Tibial nerve (tissue), 4 donors: ENCODE results near the gene TMEM271. TPM values are rescaled to one million over a fixed set of nuclear protein-coding genes. Genes with fewer than 3 reads are reported as not detected.

Experiments used
- DNase-seq, 2 donors: peaks; one replicate each; pipeline ENCODE4 v3.0.0-alpha.2; 2019; ENCODE audit warnings: low spot score in 2 of 2
- H3K27ac ChIP-seq, 4 donors: fragments of 200-600 bp; sonication (generic) in 3 of 4; one replicate each; pipeline ENCODE4 v1.5.1; 2017 to 2019; ENCODE audit warnings: mild to moderate bottlenecking in 1 of 4
- H3K27me3 ChIP-seq, 2 donors: fragments of 200-600 bp; sonication (generic) in 1 of 2; one replicate each; pipeline versions ENCODE4 v1.5.1 to v1.6.0; 2017 to 2019
- H3K36me3 ChIP-seq, 3 donors: fragments of 200-600 bp; sonication (generic); one replicate each; pipeline ENCODE4 v1.5.1; 2018 to 2019
- H3K4me1 ChIP-seq, 4 donors: fragments of 200-600 bp; sonication (generic) in 3 of 4; one replicate each; pipeline ENCODE4 v1.5.1; 2017 to 2019
- H3K4me3 ChIP-seq, 4 donors: fragments of 200-600 bp; sonication (generic) in 3 of 4; one replicate each; pipeline ENCODE4 v1.5.1; 2017 to 2019; ENCODE audit warnings: mild to moderate bottlenecking in 1 of 4, moderate library complexity in 1 of 4
- H3K9me3 ChIP-seq, 4 donors: fragments of 200-600 bp; sonication (generic) in 3 of 4; one replicate each; pipeline ENCODE4 v1.5.1; 2017 to 2019
- CTCF ChIP-seq, 5 experiments: fragments of 200-600 bp in 3 of 5; fragments of 450-650 bp in 2 of 5; sonication (generic) in 3 of 5; IDR thresholded peaks; one replicate each; pipeline ENCODE4 v1.5.1; 2016 to 2019; ENCODE audit warnings: antibody characterized with exemption in 5 of 5, mild to moderate bottlenecking in 3 of 5, moderate library complexity in 2 of 5
- EP300 ChIP-seq, 2 donors: sonication (generic); formaldehyde crosslinking; IDR thresholded peaks; one replicate each; pipeline ENCODE4 v1.6.1; 2017; ENCODE audit warnings: antibody characterized with exemption in 2 of 2, mild to moderate bottlenecking in 1 of 2
- POLR2A ChIP-seq, 2 donors: fragments of 450-650 bp; IDR thresholded peaks; one replicate each; pipeline ENCODE4 v1.6.1; 2017; ENCODE audit warnings: antibody characterized with exemption in 2 of 2, mild to moderate bottlenecking in 2 of 2, moderate library complexity in 2 of 2
- WGBS, 2 donors: methylation state at CpG; one replicate each; pipeline ENCODE4 v1.1.5; 2018; 5-methylcytosine and 5-hydroxymethylcytosine counted together
- total RNA-seq, 4 donors: library from RNA; depleted of rRNA; stranded (reverse); fragments of >200 nt; gene quantifications; one replicate each; pipeline ENCODE4 v1.1.0, GENCODE V29; 2016

Gene TMEM271
- total RNA-seq, 4 donors from 2014 or later = not detected

GRCh38 chr4:537436-538264 is 38.4 kb downstream of the TMEM271 start:
- no peak overlapping the region for H3K4me3 ChIP-seq
- no peak for DNase-seq
- no peaks in the 10 kb centered on the region for H3K4me1 ChIP-seq
- no peak overlapping the region for H3K27ac ChIP-seq
- peaks cover 0 to 70% (median 0%) of the 10 kb centered on the region in 3 donors for H3K36me3 ChIP-seq
- no peaks in the 10 kb centered on the region for H3K27me3 ChIP-seq
- no peaks in the 10 kb centered on the region for H3K9me3 ChIP-seq
- 91 to 97% methylated on average over 17 to 20 of the region's 21 CpGs for WGBS, 2 donors
- TF ChIP-seq EP300 (IDR thresholded peaks at IDR 0.05) (no peak), CTCF (IDR thresholded peaks at IDR 0.05) (no peak), POLR2A (IDR thresholded peaks at IDR 0.05) (no peak)

GRCh38 chr4:536351-536972 is 39.6 kb downstream of the TMEM271 start:
- WGBS, 2 donors = 94 to 96% methylated on average over 36 of the region's 36 CpGs
- Histone ChIP-seq H3K4me1 (no peaks in the 10 kb centered on the region), H3K9me3 (no peaks in the 10 kb centered on the region), H3K27ac (no peak overlapping the region), H3K36me3 (peaks cover 0 to 82% (median 0%) of the 10 kb centered on the region in 3 donors), H3K4me3 (no peak overlapping the region), H3K27me3 (no peaks in the 10 kb centered on the region)
- DNase-seq = no peak
- TF ChIP-seq EP300 (IDR thresholded peaks at IDR 0.05) (no peak), CTCF (IDR thresholded peaks at IDR 0.05) (no peak), POLR2A (IDR thresholded peaks at IDR 0.05) (no peak)

- DNase-seq = no peak
- H3K4me1 ChIP-seq = no peaks in the 10 kb centered on the region
- no peaks in the 10 kb centered on the region for H3K9me3 ChIP-seq
- 93 to 94% methylated on average over 19 to 23 of the region's 23 CpGs for WGBS, 2 donors
- H3K27me3 ChIP-seq = no peaks in the 10 kb centered on the region
- H3K27ac ChIP-seq = no peak overlapping the region
- no peak overlapping the region for H3K4me3 ChIP-seq
- peaks cover 0 to 88% (median 0%) of the 10 kb centered on the region in 3 donors for H3K36me3 ChIP-seq
- TF ChIP-seq CTCF (IDR thresholded peaks at IDR 0.05) (no peak), POLR2A (IDR thresholded peaks at IDR 0.05) (no peak), EP300 (IDR thresholded peaks at IDR 0.05) (no peak)
Measured at GRCh38 chr4:535924-536281, 40.2 kb downstream of the TMEM271 start.

- Histone ChIP-seq H3K36me3 (peaks cover 0 to 93% (median 0%) of the 10 kb centered on the region in 3 donors), H3K27me3 (no peaks in the 10 kb centered on the region), H3K27ac (no peak overlapping the region), H3K4me1 (no peaks in the 10 kb centered on the region), H3K4me3 (no peak overlapping the region), H3K9me3 (no peaks in the 10 kb centered on the region)
- 93 to 95% methylated on average over 35 to 38 of the region's 39 CpGs for WGBS, 2 donors
- TF ChIP-seq CTCF (IDR thresholded peaks at IDR 0.05) = no peak
- no peak for TF ChIP-seq POLR2A (IDR thresholded peaks at IDR 0.05)
- TF ChIP-seq EP300 (IDR thresholded peaks at IDR 0.05) = no peak
- DNase-seq = no peak
Measured at GRCh38 chr4:535181-535923, 40.7 kb downstream of the TMEM271 start.
